ENCODE measurements around the gene KRTAP9-6.
"Not testable (repeated sequence)": the region's sequence is repeated elsewhere in the genome, so short reads cannot be mapped to it uniquely, and the experiment has no call there.

The KRTAP9-6 gene

GRCh38 chr17:41271858-41272257 lies 6.7 kb downstream of the KRTAP9-6 start:
- DNase-seq, result no peak

- DNase-seq, result not testable (repeated sequence)
Observed at GRCh38 chr17:41275648-41276190, 10.5 kb downstream of the KRTAP9-6 start, which contains the start of gene KRTAP9-7. Gene KRTAP9-7, plus strand, starts transcription at chr17:41275698. Its CDS starts 0 bp downstream, at chr17:41275698.

DNA sequence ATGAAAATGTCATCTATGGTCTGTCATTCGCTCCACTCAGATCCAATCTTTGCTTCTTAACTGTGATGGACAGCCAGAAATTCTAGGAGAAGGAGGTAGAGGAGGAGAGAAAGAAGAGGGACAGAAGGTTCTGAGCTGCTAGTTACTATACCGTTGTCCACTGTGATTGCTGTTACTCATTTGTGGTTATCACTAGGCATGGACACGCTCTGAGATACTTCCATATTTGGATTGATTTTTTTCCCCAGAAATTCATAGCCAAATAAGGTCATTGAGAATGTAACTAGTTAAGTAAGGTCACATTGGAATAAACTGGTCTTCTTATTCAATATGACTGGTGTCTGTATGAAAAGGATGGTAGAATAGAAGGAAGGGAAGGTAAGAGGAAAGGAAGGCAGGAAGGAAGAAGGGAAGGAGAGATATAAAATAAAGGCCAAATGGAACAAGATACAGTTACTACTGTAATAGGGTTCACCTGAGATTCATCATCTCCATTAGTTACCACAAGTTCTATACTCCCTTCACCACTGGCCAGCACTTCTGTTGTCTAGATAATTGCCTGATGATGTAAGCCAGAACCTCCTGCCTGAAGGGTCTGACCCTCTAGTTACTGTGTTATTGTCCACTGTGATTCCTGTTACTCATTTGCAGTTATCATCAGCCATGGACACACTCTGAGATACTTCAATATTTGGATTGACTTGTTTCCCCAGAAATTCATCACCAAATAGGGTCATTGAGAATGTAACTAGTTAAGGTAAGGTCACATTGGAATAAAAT lies 13.2 kb downstream of the KRTAP9-6 start:
- DNase-seq, result no peak

GRCh38 chr17:41284043-41284442 lies 18.9 kb downstream of the KRTAP9-6 start:
- DNase-seq, result no peak

GRCh38 chr17:41284546-41284945 lies 19.4 kb downstream of the KRTAP9-6 start:
- DNase-seq, result no peak

DNA sequence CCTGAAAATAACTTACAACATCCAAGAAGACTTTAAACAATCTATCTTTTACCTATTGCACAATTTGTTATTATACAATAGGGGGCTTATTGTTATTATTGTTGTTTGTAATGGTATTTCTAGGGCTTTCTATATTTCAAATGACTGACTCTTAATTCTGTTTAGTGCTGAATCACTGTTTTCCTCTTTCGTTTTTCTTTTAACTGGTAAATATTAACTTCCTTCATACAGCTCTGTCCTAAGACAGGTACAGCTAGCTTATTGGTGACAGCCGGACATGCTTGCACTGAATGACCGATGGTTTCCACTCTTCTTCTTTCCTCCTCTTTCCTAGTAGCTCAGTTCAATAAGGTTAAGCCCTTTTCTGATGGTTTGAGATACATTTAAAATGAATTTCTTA lies 21.9 kb downstream of the KRTAP9-6 start:
- DNase-seq, result no peak

DNA sequence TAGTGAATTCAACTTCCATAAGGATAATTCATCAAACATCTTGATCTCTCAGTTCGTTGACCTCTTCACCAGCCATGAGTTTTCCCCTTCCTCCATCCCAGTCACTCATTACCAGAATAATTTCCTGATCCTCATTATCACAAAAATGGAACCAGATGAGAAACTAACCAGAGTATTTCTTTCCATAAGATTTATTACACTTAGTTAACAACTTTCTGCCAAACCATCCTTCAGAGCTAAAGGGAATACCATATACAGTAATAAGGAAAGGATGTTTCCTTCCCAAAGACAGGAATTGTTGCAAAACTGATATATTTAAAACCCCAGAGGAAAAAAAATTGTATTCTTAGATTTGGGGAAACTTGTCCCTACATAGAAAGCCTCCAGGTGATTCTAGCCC lies 28.8 kb downstream of the KRTAP9-6 start:
- no peak for DNase-seq

- DNase-seq, result no peak
Observed at GRCh38 chr17:41296846-41297245, 31.7 kb downstream of the KRTAP9-6 start.

GRCh38 chr17:41298458-41299135 lies 33.4 kb downstream of the KRTAP9-6 start:
- DNase-seq, result no peak

- DNase-seq, result no peak
Observed at GRCh38 chr17:41301204-41301790, 36.1 kb downstream of the KRTAP9-6 start.

GRCh38 chr17:41301916-41302901 lies 37.0 kb downstream of the KRTAP9-6 start, which contains the start of gene KRTAP29-1:
Gene KRTAP29-1, minus strand, starts transcription at chr17:41302851. Its CDS starts 0 bp downstream, at chr17:41302851.
- DNase-seq, result no peak

GRCh38 chr17:41302981-41303380 lies 37.8 kb downstream of the KRTAP9-6 start:
- no peak for DNase-seq

DNA sequence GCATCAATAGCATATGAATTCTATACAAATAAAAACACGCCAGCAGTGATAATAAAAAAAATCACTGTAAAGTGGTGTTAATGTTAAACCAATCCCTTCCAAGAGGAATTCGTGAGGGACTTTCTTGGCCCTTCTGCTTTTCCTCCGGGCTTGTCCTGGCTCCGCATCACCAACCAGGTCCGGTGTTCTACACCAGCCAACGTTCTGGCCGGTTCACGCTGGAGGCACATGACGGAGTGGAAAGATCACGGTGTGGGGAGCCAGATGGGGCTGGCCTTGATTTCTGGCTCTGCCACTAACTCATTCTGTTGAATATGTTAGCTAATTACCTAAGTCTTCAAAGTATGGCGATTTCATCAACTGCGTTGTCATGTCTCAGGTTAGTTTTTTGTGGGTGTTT lies 38.9 kb downstream of the KRTAP9-6 start:
- DNase-seq, result no peak

GRCh38 chr17:41307647-41308046 lies 42.5 kb downstream of the KRTAP9-6 start:
- no peak for DNase-seq

- DNase-seq, result peak; percentile 72
Observed at GRCh38 chr17:41308251-41308917, 43.2 kb downstream of the KRTAP9-6 start.

GRCh38 chr17:41308918-41309359 lies 43.8 kb downstream of the KRTAP9-6 start, which contains the start of gene KRTAP16-1:
Gene KRTAP16-1, minus strand, starts transcription at chr17:41309309. Its CDS starts 56 bp downstream, at chr17:41309253.
- no peak for DNase-seq

DNA sequence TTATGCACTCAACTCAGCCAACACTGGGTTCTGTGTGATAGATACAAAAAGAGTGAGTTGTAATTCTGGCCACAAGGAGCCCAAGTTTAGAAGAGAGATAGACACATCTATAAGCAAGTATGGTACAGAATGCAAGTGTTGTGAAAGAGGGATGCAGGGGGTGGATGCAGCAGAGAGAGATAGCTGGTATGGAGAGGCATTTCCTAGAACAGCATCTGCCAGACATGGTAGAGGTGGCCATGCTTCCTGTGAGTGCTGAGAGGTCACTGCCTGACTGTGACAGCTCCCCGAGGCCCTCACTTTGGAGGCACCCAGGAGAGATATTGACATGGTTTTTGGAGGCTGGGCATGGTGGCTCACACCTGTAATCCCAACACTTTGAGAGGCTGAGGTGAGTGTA lies 45.9 kb downstream of the KRTAP9-6 start:
- DNase-seq, result no peak

DNA sequence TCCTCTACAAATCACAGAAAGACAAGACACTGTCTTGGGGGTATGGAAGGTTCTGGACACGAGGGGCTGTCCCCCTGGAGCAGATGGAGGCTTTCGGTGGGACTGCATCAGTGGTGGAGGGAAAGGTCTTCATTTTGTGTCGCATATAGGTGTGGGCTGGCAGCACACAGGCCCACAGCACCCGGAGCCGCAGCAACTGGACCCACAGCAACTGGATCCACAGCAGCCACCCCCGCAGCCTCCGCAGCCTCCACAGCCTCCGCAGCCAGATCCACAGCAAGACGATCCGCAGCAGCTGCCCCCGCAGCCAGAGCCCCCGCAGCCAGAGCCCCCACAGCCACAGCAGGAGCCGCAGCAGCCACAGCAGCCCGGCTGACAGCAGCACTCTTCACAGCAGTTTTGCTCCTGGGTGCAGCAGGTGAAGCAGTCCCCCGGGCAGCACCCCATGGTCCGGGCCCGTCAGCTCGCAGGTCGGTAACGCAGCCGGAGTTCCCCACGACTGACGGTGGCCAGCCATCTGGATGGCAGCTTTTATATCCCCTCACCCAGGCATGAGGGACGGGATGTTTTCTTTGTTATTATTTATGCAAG lies 50.1 kb downstream of the KRTAP9-6 start, which contains the start of gene KRTAP17-1:
KRTAP17-1 (minus strand) TSS at position 507 of the 591 bp plus-strand sequence; CDS start at position 447, 60 bp downstream.
- no peak for DNase-seq

Data from DMS153 (cell line).